ENCODE measurements around the gene REXO4.

The REXO4 gene

DNA sequence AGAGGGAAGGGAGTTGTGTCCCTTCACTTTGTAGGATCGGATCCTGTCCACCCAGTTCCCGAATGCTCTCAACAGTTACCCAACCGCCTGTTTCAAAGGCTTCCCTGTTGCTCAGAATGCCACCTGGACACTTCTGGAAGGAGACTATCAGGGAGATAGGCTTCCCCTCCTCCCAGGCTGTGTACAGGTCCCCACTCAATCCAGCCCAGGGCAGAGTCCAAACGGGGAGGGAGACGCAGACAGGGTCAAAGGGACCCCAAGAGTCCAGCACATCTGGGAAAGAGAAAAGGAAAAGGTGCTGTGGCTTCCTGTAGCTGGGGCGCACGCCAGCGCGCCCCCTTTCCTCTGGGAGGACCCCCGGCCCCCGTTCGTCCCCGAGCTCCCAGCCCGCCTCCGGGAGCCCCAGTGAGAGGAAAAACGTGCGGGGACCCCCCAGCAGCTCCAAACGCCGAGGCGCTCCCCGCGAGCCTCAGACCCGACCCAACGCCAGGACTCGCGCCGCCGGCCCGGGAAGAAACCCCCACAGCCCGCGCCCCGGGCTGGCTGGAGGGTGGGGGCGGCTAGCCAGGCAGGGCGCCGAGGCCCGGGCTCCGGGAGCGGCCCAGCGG lies 42.6 kb downstream of the REXO4 start:
- Histone ChIP-seq H3K9me3 (ENCODE audit: control insufficient read depth in 1 of 2, low read length in 2 of 2) (no peaks in the 10 kb centered on the region), H3K27ac (ENCODE audit: low read length) (peak overlapping the region; percentile 82), H3K4me3 (ENCODE audit: low read depth in 1 of 2, low read length in 2 of 2) (peak overlapping the region; percentile 91 to 94), H3K27me3 (ENCODE audit: low read depth, low read length) (no peaks in the 10 kb centered on the region), H3K4me1 (ENCODE audit: control insufficient read depth in 1 of 2, insufficient read depth in 2 of 2, low read length in 2 of 2) (peaks cover 9 to 34% of the 10 kb centered on the region in 2 donors), H3K36me3 (ENCODE audit: control insufficient read depth in 1 of 2, insufficient read depth in 2 of 2, low read length in 2 of 2) (peaks cover 5 to 12% of the 10 kb centered on the region in 2 donors)

DNA sequence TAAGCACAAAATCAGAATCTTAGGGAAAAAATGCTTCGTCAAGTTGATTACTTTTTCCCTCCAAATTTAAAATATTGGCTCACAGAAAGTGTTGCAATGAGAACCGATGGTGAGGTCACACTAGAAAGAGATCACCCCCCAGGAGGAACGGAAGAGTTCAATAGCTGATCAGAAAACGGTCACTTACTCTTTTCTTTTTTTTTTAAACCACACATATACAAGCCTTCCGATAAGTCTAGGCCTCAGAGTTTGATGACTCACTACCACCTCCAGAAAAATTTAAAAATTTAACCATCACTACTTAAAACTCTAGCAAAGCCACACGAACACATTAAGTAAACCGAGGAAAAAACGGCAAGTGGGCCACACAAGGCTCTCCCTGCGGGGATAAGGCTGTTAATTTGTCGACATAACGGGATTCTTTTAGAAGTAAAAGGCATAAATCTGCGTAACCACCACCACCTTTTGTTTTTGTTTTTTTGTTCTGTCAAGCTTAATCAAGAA lies 43.1 kb downstream of the REXO4 start:
- H3K4me3 ChIP-seq (ENCODE audit: low read depth in 1 of 2, low read length in 2 of 2), result peak overlapping the region; percentile 91 to 94
- H3K27me3 ChIP-seq (ENCODE audit: low read depth, low read length), result no peaks in the 10 kb centered on the region
- H3K36me3 ChIP-seq (ENCODE audit: control insufficient read depth in 1 of 2, insufficient read depth in 2 of 2, low read length in 2 of 2), result peaks cover 10 to 12% of the 10 kb centered on the region in 2 donors
- peaks cover 13 to 39% of the 10 kb centered on the region in 2 donors for H3K4me1 ChIP-seq (ENCODE audit: control insufficient read depth in 1 of 2, insufficient read depth in 2 of 2, low read length in 2 of 2)
- no peaks in the 10 kb centered on the region for H3K9me3 ChIP-seq (ENCODE audit: control insufficient read depth in 1 of 2, low read length in 2 of 2)
- H3K27ac ChIP-seq (ENCODE audit: low read length), result peak overlapping the region; percentile 82

DNA sequence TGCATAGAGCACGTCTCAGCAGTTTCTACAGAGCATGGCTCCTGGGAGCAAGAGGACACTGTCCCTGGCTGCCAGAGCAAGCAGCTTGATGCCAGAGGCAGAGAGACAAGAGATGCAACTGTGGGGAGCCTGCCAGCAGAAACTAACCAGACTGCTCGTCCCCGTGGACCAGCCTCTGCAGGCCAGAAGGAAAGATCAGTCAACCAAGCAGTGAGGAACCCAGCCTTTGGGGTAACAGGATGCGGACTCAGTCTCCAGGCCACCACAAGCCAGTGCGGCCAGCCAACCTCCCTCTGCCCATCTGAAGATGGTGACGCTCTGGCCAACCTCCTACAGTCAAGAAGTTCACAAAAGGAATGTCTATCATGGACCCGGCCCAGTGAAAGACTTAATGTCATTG lies 45.7 kb downstream of the REXO4 start:
- H3K9me3 ChIP-seq (ENCODE audit: control insufficient read depth in 1 of 2, low read length in 2 of 2), result no peaks in the 10 kb centered on the region
- peaks cover 16 to 58% of the 10 kb centered on the region in 2 donors for H3K4me1 ChIP-seq (ENCODE audit: control insufficient read depth in 1 of 2, insufficient read depth in 2 of 2, low read length in 2 of 2)
- H3K4me3 ChIP-seq (ENCODE audit: low read depth in 1 of 2, low read length in 2 of 2), result no peak overlapping the region
- peaks cover 15 to 16% of the 10 kb centered on the region in 2 donors for H3K36me3 ChIP-seq (ENCODE audit: control insufficient read depth in 1 of 2, insufficient read depth in 2 of 2, low read length in 2 of 2)
- H3K27ac ChIP-seq (ENCODE audit: low read length), result no peak overlapping the region
- H3K27me3 ChIP-seq (ENCODE audit: low read depth, low read length), result no peaks in the 10 kb centered on the region

DNA sequence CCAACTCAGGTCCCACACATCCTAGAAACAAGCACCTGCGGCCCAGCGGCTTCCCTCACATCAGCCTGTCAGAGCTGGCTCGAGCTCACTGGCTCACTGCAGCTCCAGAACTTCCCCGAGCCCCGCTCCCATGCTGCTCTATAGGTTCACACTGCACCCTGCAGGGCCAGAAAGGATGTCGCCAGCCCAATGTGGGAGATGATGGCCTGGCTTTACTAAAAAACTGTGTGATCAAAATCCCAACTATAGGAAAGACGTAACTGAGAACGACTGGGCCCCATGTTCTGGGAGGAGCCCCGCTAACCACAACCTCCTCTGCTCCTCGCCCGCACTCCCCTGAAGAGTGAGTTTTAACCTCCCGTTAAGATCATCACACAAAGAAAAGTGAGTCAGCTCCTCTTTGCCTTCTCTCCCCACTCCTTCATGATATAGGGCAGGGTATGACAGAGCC lies 46.5 kb downstream of the REXO4 start:
- no peak overlapping the region for H3K27ac ChIP-seq (ENCODE audit: low read length)
- peaks cover 23 to 24% of the 10 kb centered on the region in 2 donors for H3K36me3 ChIP-seq (ENCODE audit: control insufficient read depth in 1 of 2, insufficient read depth in 2 of 2, low read length in 2 of 2)
- H3K27me3 ChIP-seq (ENCODE audit: low read depth, low read length), result no peaks in the 10 kb centered on the region
- H3K4me3 ChIP-seq (ENCODE audit: low read depth in 1 of 2, low read length in 2 of 2), result no peak overlapping the region
- peaks cover 16 to 53% of the 10 kb centered on the region in 2 donors for H3K4me1 ChIP-seq (ENCODE audit: control insufficient read depth in 1 of 2, insufficient read depth in 2 of 2, low read length in 2 of 2)
- no peaks in the 10 kb centered on the region for H3K9me3 ChIP-seq (ENCODE audit: control insufficient read depth in 1 of 2, low read length in 2 of 2)

DNA sequence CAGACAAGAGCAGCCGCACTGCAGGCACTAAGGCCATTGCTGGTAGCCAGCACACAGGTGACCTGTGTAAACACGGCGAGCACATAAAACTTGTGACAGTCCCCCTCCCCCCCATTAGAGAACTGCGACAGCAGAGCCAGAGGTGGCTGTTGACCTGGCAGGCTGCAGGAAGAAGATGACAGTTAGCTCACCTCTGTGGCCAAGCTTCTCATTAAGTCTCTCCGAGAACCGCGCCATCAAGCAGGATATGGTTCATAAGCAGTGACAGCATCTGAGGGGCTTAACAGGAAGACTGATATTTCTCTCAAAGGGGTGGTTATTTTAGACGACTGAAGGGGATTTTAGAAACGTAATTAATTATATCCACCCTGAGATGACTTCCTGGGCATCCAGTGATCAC lies 47.1 kb downstream of the REXO4 start:
- H3K27ac ChIP-seq (ENCODE audit: low read length), result no peak overlapping the region
- H3K36me3 ChIP-seq (ENCODE audit: control insufficient read depth in 1 of 2, insufficient read depth in 2 of 2, low read length in 2 of 2), result peaks cover 29% of the 10 kb centered on the region in 2 donors
- H3K9me3 ChIP-seq (ENCODE audit: control insufficient read depth in 1 of 2, low read length in 2 of 2), result no peaks in the 10 kb centered on the region
- H3K4me3 ChIP-seq (ENCODE audit: low read depth in 1 of 2, low read length in 2 of 2), result no peak overlapping the region
- H3K4me1 ChIP-seq (ENCODE audit: control insufficient read depth in 1 of 2, insufficient read depth in 2 of 2, low read length in 2 of 2), result peaks cover 16 to 53% of the 10 kb centered on the region in 2 donors
- no peaks in the 10 kb centered on the region for H3K27me3 ChIP-seq (ENCODE audit: low read depth, low read length)

DNA sequence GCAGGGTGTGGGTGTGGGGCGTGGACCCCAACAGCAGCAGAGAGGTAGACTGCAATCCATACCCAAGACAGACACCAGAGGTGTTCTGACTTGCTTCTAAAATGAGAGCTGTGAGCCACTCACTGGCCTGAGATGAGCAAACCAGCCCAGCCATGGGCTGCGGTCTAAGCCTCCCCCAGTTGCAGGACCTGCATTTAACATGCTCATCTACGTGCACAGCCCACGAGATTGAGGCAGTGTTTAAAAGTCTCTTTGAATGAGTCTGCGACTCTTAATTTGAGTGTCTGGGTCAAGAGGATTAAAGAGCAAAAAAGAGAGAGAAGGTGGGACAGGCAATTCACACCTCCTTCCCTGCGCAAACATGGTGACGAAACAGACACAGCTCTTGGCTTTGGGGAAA lies 47.9 kb downstream of the REXO4 start:
- no peak overlapping the region for H3K27ac ChIP-seq (ENCODE audit: low read length)
- peaks cover 31 to 36% of the 10 kb centered on the region in 2 donors for H3K36me3 ChIP-seq (ENCODE audit: control insufficient read depth in 1 of 2, insufficient read depth in 2 of 2, low read length in 2 of 2)
- no peaks in the 10 kb centered on the region for H3K27me3 ChIP-seq (ENCODE audit: low read depth, low read length)
- H3K4me1 ChIP-seq (ENCODE audit: control insufficient read depth in 1 of 2, insufficient read depth in 2 of 2, low read length in 2 of 2), result peaks cover 16 to 53% of the 10 kb centered on the region in 2 donors
- no peak overlapping the region for H3K4me3 ChIP-seq (ENCODE audit: low read depth in 1 of 2, low read length in 2 of 2)
- no peaks in the 10 kb centered on the region for H3K9me3 ChIP-seq (ENCODE audit: control insufficient read depth in 1 of 2, low read length in 2 of 2)

DNA sequence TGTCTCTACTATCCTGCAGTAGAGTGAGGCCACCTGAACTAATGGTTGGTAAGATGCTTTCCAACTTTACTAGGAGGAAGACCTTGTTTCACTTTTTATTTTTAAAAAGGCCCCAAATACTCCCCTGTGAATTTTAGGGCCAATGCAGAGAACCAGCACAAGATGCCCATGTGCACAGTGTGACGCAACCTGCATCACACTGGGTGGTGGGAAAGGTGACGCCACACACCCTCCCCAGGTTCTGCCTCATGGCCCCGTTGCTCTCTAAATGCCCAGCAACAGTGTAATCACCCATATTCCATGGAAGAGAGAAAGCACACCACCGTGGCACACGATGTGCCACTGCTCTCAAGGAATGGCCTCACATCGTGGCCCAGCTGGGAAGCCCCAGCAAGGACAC lies 48.4 kb downstream of the REXO4 start:
- no peaks in the 10 kb centered on the region for H3K9me3 ChIP-seq (ENCODE audit: control insufficient read depth in 1 of 2, low read length in 2 of 2)
- peaks cover 36 to 41% of the 10 kb centered on the region in 2 donors for H3K36me3 ChIP-seq (ENCODE audit: control insufficient read depth in 1 of 2, insufficient read depth in 2 of 2, low read length in 2 of 2)
- H3K4me3 ChIP-seq (ENCODE audit: low read depth in 1 of 2, low read length in 2 of 2), result no peak overlapping the region
- H3K27ac ChIP-seq (ENCODE audit: low read length), result peak overlapping the region; percentile 33
- peaks cover 16 to 53% of the 10 kb centered on the region in 2 donors for H3K4me1 ChIP-seq (ENCODE audit: control insufficient read depth in 1 of 2, insufficient read depth in 2 of 2, low read length in 2 of 2)
- no peaks in the 10 kb centered on the region for H3K27me3 ChIP-seq (ENCODE audit: low read depth, low read length)

DNA sequence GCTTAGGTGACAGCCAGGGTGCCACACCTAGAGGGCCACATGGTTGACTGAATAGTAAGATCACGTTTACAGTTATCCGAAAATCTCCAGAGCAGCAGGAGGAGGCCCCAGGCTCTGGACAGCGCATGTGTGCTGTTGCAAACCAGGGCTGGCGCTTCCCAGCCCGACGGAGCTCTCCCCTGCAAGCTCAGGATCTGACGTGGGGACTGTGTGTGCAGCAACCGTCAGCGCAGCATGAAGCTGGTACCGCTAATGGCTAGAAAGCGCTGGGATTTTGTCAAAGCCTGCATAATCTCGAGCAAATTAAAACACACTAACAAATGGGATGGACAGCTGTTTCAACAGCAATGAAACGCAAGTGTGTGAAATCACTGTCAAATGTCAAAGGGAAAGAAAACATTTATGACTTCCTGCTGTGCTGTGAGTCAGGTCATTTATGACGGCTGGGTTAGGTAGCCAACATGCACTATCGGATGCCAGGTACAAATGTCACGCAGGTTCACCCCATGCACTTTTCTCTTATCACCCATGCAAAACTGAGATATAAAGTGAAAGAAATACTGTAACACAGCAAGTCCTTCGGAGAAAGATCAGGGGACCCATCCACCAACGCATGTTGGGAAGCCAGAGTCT lies 49.4 kb downstream of the REXO4 start:
- no peaks in the 10 kb centered on the region for H3K27me3 ChIP-seq (ENCODE audit: low read depth, low read length)
- no peak overlapping the region for H3K27ac ChIP-seq (ENCODE audit: low read length)
- H3K9me3 ChIP-seq (ENCODE audit: control insufficient read depth in 1 of 2, low read length in 2 of 2), result no peaks in the 10 kb centered on the region
- H3K36me3 ChIP-seq (ENCODE audit: control insufficient read depth in 1 of 2, insufficient read depth in 2 of 2, low read length in 2 of 2), result peaks cover 44 to 46% of the 10 kb centered on the region in 2 donors
- H3K4me3 ChIP-seq (ENCODE audit: low read depth in 1 of 2, low read length in 2 of 2), result peak overlapping the region in 1 of 2 donors; percentile 7
- peaks cover 16 to 51% of the 10 kb centered on the region in 2 donors for H3K4me1 ChIP-seq (ENCODE audit: control insufficient read depth in 1 of 2, insufficient read depth in 2 of 2, low read length in 2 of 2)

DNA sequence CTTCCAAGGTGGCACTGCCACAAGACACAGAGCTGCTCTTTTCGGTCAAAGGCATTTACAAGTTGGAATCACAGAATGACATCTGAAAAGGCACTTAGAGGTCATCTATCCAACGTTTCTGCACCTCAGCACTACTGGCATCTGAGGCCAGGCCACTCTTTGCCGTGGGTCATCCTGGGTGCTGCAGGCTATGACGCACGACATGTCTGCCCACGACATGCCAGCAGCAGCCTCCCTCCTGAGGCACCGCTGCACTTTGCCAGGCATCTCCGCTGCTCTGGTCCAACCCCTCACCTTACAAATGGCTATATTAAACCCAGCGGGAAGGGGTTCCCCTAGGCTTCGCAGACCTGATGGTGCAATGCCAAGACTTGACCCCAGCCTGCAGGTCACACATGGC lies 50.0 kb downstream of the REXO4 start:
- no peak overlapping the region for H3K4me3 ChIP-seq (ENCODE audit: low read depth in 1 of 2, low read length in 2 of 2)
- peaks cover 15 to 46% of the 10 kb centered on the region in 2 donors for H3K4me1 ChIP-seq (ENCODE audit: control insufficient read depth in 1 of 2, insufficient read depth in 2 of 2, low read length in 2 of 2)
- no peaks in the 10 kb centered on the region for H3K9me3 ChIP-seq (ENCODE audit: control insufficient read depth in 1 of 2, low read length in 2 of 2)
- H3K27me3 ChIP-seq (ENCODE audit: low read depth, low read length), result no peaks in the 10 kb centered on the region
- H3K27ac ChIP-seq (ENCODE audit: low read length), result no peak overlapping the region
- H3K36me3 ChIP-seq (ENCODE audit: control insufficient read depth in 1 of 2, insufficient read depth in 2 of 2, low read length in 2 of 2), result peaks cover 47 to 52% of the 10 kb centered on the region in 2 donors

DNA sequence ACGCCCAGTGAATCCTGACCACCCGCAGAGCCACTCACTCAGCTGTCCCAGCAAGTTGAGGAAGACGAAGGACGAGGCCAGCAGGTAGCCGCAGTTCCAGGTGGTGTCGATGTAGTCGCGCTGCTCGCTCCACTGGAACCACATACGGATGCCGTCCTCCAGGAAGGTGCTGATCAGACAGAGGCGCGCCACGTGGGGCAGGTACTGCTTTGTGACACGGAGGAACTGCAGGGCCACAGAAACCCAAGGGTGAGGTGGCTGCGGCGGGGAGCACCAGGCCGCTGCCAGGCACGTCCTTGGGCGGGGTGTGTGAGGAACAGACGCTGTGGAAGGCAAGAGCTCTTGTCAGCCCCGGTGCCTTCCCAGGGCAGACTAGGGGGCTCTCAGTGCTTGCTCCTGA lies 50.6 kb downstream of the REXO4 start:
- H3K27me3 ChIP-seq (ENCODE audit: low read depth, low read length), result no peaks in the 10 kb centered on the region
- H3K4me1 ChIP-seq (ENCODE audit: control insufficient read depth in 1 of 2, insufficient read depth in 2 of 2, low read length in 2 of 2), result peaks cover 12 to 40% of the 10 kb centered on the region in 2 donors
- peaks cover 50 to 58% of the 10 kb centered on the region in 2 donors for H3K36me3 ChIP-seq (ENCODE audit: control insufficient read depth in 1 of 2, insufficient read depth in 2 of 2, low read length in 2 of 2)
- H3K27ac ChIP-seq (ENCODE audit: low read length), result no peak overlapping the region
- no peak overlapping the region for H3K4me3 ChIP-seq (ENCODE audit: low read depth in 1 of 2, low read length in 2 of 2)
- H3K9me3 ChIP-seq (ENCODE audit: control insufficient read depth in 1 of 2, low read length in 2 of 2), result no peaks in the 10 kb centered on the region

DNA sequence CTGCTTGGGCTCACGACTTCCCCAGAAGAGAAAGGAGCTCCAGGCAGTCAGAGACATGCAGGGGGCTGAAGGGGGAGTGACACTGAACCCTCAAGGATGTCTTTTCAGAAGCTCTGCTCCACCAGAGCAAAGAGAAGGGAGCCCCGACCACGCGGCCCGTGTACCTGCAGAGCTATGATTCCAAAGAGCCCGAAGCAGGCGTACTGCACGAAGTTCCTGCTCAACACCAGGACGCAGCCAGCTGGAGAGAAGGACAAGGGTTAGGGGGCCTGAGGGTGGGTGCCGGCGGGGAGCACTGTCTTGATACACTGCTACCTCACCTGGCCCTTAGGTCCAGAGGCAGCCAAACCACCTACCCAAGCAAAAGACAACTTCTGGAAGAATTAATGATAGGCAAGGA lies 51.4 kb downstream of the REXO4 start:
- Histone ChIP-seq H3K27me3 (ENCODE audit: low read depth, low read length) (no peaks in the 10 kb centered on the region), H3K27ac (ENCODE audit: low read length) (no peak overlapping the region), H3K9me3 (ENCODE audit: control insufficient read depth in 1 of 2, low read length in 2 of 2) (no peaks in the 10 kb centered on the region), H3K36me3 (ENCODE audit: control insufficient read depth in 1 of 2, insufficient read depth in 2 of 2, low read length in 2 of 2) (peaks cover 58 to 65% of the 10 kb centered on the region in 2 donors), H3K4me1 (ENCODE audit: control insufficient read depth in 1 of 2, insufficient read depth in 2 of 2, low read length in 2 of 2) (peaks cover 9 to 32% of the 10 kb centered on the region in 2 donors), H3K4me3 (ENCODE audit: low read depth in 1 of 2, low read length in 2 of 2) (no peak overlapping the region)

Data from muscle layer of duodenum (tissue), 2 donors.